Measurements from ENCODE around the gene KIAA1328.

KIAA1328 gene

GRCh38 chr18:37252854-37253393 is 424.0 kb downstream of the KIAA1328 start:
- Histone ChIP-seq H3K27me3 (ENCODE audit: insufficient read depth, poor library complexity, severe bottlenecking) (peaks cover 62% of the 10 kb centered on the region), H3K27ac (replicated peaks) (no peak overlapping the region), H3K4me3 (replicated peaks; ENCODE audit: insufficient read depth, low read length) (no peak overlapping the region)
- TF ChIP-seq POLR2AphosphoS5 (IDR thresholded peaks at IDR 0.05; ENCODE audit: low read depth) (no peak), REST (IDR thresholded peaks at IDR 0.05; ENCODE audit: insufficient replicate concordance, low read depth) (no peak), GABPA (IDR thresholded peaks at IDR 0.05; ENCODE audit: low read depth) (no peak), CTCF (IDR thresholded peaks at IDR 0.05; ENCODE audit: insufficient read depth, low read length) (no peak), SPI1 (IDR thresholded peaks at IDR 0.05; ENCODE audit: borderline replicate concordance, low read depth) (no peak)
- no peak for DNase-seq (ENCODE audit: low read depth in 1 of 2, low spot score in 1 of 2)

- no peak overlapping the region for H3K4me3 ChIP-seq (replicated peaks; ENCODE audit: insufficient read depth, low read length)
- TF ChIP-seq GABPA (IDR thresholded peaks at IDR 0.05; ENCODE audit: low read depth) (no peak), POLR2AphosphoS5 (IDR thresholded peaks at IDR 0.05; ENCODE audit: low read depth) (no peak), SPI1 (IDR thresholded peaks at IDR 0.05; ENCODE audit: borderline replicate concordance, low read depth) (no peak), REST (IDR thresholded peaks at IDR 0.05; ENCODE audit: insufficient replicate concordance, low read depth) (no peak), CTCF (IDR thresholded peaks at IDR 0.05; ENCODE audit: insufficient read depth, low read length) (no peak)
- H3K27ac ChIP-seq (replicated peaks), result no peak overlapping the region
- DNase-seq (ENCODE audit: low read depth in 1 of 2, low spot score in 1 of 2), result no peak
- peaks cover 67% of the 10 kb centered on the region for H3K27me3 ChIP-seq (ENCODE audit: insufficient read depth, poor library complexity, severe bottlenecking)
Measured at GRCh38 chr18:37253394-37254235, 424.7 kb downstream of the KIAA1328 start.

- Histone ChIP-seq H3K27me3 (ENCODE audit: insufficient read depth, poor library complexity, severe bottlenecking) (peaks cover 69% of the 10 kb centered on the region), H3K27ac (replicated peaks) (no peak overlapping the region), H3K4me3 (replicated peaks; ENCODE audit: insufficient read depth, low read length) (no peak overlapping the region)
- TF ChIP-seq CTCF (IDR thresholded peaks at IDR 0.05; ENCODE audit: insufficient read depth, low read length) (no peak), POLR2AphosphoS5 (IDR thresholded peaks at IDR 0.05; ENCODE audit: low read depth) (no peak), SPI1 (IDR thresholded peaks at IDR 0.05; ENCODE audit: borderline replicate concordance, low read depth) (no peak), GABPA (IDR thresholded peaks at IDR 0.05; ENCODE audit: low read depth) (no peak), REST (IDR thresholded peaks at IDR 0.05; ENCODE audit: insufficient replicate concordance, low read depth) (no peak)
- no peak for DNase-seq (ENCODE audit: low read depth in 1 of 2, low spot score in 1 of 2)
Measured at GRCh38 chr18:37254236-37254754, 425.4 kb downstream of the KIAA1328 start.
